SK-N-SH (cell line): ENCODE results near the gene AHNAK. TPM values are rescaled to one million over a fixed set of nuclear protein-coding genes. Genes with fewer than 3 reads are reported as not detected.

Source experiments
- CTCF ChIA-PET: fragments of 300-600, 350-600 bp; formaldehyde crosslinking; extraction: SDS; loops from one replicate; lab custom pipeline; 2021; lab: Yijun Ruan, JAX
- POLR2A ChIA-PET: fragments of 350-600 bp; sonication (Branson Sonifier 250); formaldehyde crosslinking; extraction: SDS; loops from one replicate; lab custom pipeline; 2020; ENCODE audit warnings: antibody characterized with exemption, inconsistent platforms; lab: Yijun Ruan, JAX
- DNase-seq: peaks from one replicate; pipeline ENCODE4 v3.0.0; 2012
- H2AFZ ChIP-seq: fragments of 200-600 bp; sonication (generic); 2 replicates; pipeline ENCODE4 v1.8.1; 2016; ENCODE audit warnings: antibody characterized with exemption, mild to moderate bottlenecking, low read depth
- H3F3A ChIP-seq: fragments of 200-600 bp; sonication (generic); replicated peaks from 2 replicates; pipeline ENCODE3; 2016; ENCODE audit warnings: antibody characterized with exemption, mild to moderate bottlenecking; ENCODE audit not compliant: insufficient read depth
- H3K27ac ChIP-seq, 2 experiments: fragments of 200-500 bp in 1 of 2; fragments of 200-600 bp in 1 of 2; sonication (Bioruptor generic) in 1 of 2; sonication (generic), shearing (Covaris generic) in 1 of 2; 2 replicates each; pipeline versions ENCODE4 v1.5.1 to v1.6.1; 2014 to 2016; ENCODE audit warnings: low read depth in 2 of 2, inconsistent platforms in 1 of 2, low read length in 1 of 2, mild to moderate bottlenecking in 1 of 2, mixed read lengths in 1 of 2
- H3K27me3 ChIP-seq: fragments of 200-600 bp; sonication (generic), shearing (Covaris generic); 2 replicates; pipeline ENCODE4 v1.6.1; 2016; ENCODE audit warnings: mixed run types; ENCODE audit not compliant: insufficient read depth
- H3K36me3 ChIP-seq, 2 experiments: fragments of 200-500 bp in 1 of 2; fragments of 200-600 bp in 1 of 2; sonication (Bioruptor generic) in 1 of 2; sonication (generic) in 1 of 2; replicated peaks in 1 of 2; 2 replicates each; pipeline versions ENCODE3 to v1.5.1; 2014 to 2016; ENCODE audit warnings: low read length in 1 of 2, mild to moderate bottlenecking in 1 of 2; ENCODE audit not compliant: insufficient read depth in 2 of 2, control insufficient read depth in 1 of 2
- H3K4me1 ChIP-seq, 2 experiments: fragments of 200-500 bp in 1 of 2; fragments of 200-600 bp in 1 of 2; sonication (Bioruptor generic) in 1 of 2; sonication (generic), shearing (Covaris generic) in 1 of 2; 2 replicates each; pipeline versions ENCODE4 v1.5.1 to v1.6.1; 2014 to 2016; ENCODE audit warnings: low read depth in 1 of 2, low read length in 1 of 2, mixed run types in 1 of 2; ENCODE audit not compliant: insufficient read depth in 2 of 2, control insufficient read depth in 1 of 2
- H3K4me2 ChIP-seq: fragments of 200-600 bp; sonication (generic), shearing (Covaris generic); 2 replicates; pipeline ENCODE4 v1.6.1; 2017; ENCODE audit warnings: mixed run types
- H3K4me3 ChIP-seq, 2 experiments: fragments of 200-500 bp in 1 of 2; fragments of 200-600 bp in 1 of 2; sonication (Bioruptor generic) in 1 of 2; sonication (generic), shearing (Covaris generic) in 1 of 2; 2 replicates each; pipeline versions ENCODE4 v1.5.1 to v1.8.1; 2014 to 2016; ENCODE audit warnings: low read depth in 2 of 2, inconsistent platforms in 1 of 2, low read length in 1 of 2, mild to moderate bottlenecking in 1 of 2, mixed read lengths in 1 of 2, moderate library complexity in 1 of 2
- H3K79me2 ChIP-seq: fragments of 200-600 bp; sonication (generic); 2 replicates; pipeline ENCODE4 v1.8.1; 2017; ENCODE audit warnings: mild to moderate bottlenecking; ENCODE audit not compliant: insufficient read depth
- H3K9ac ChIP-seq: fragments of 200-600 bp; sonication (generic); 2 replicates; pipeline ENCODE4 v1.6.1; 2017; ENCODE audit warnings: mixed run types
- H3K9me2 ChIP-seq: fragments of 200-600 bp; sonication (generic); 2 replicates; pipeline ENCODE4 v1.6.1; 2017; ENCODE audit warnings: mixed run types
- H3K9me3 ChIP-seq: fragments of 200-600 bp; sonication (generic); 2 replicates; pipeline ENCODE4 v1.6.1; 2017; ENCODE audit warnings: mixed run types, mild to moderate bottlenecking, moderate library complexity
- H4K20me1 ChIP-seq: fragments of 200-600 bp; sonication (generic); 2 replicates; pipeline ENCODE4 v1.6.1; 2017; ENCODE audit warnings: mild to moderate bottlenecking, mixed run types; ENCODE audit not compliant: insufficient read depth
- EP300 ChIP-seq, 2 experiments: IDR thresholded peaks; 2 replicates each; pipeline versions ENCODE4 v1.4.0 to v1.6.1; 2012; ENCODE audit warnings: borderline replicate concordance in 1 of 2, low read depth in 1 of 2, low read length in 1 of 2
- FOSL2 ChIP-seq: IDR thresholded peaks from 2 replicates; pipeline ENCODE4 v1.4.0; 2012; ENCODE audit warnings: low read depth, mild to moderate bottlenecking, moderate library complexity, borderline replicate concordance
- FOXJ3 ChIP-seq: sonication (generic); formaldehyde crosslinking; IDR thresholded peaks from 2 replicates; pipeline ENCODE4 v1.5.1; 2020; ENCODE audit warnings: mild to moderate bottlenecking, missing genetic modification reagents
- GABPA ChIP-seq: IDR thresholded peaks from 2 replicates; pipeline ENCODE4 v1.4.0; 2012; ENCODE audit warnings: low read depth, mild to moderate bottlenecking
- GATA2 ChIP-seq: sonication (generic); formaldehyde crosslinking; IDR thresholded peaks from 2 replicates; pipeline ENCODE4 v1.5.0; 2020; ENCODE audit warnings: mild to moderate bottlenecking, missing genetic modification reagents
- NFIC ChIP-seq: IDR thresholded peaks from 2 replicates; pipeline ENCODE4 v1.4.0; 2012; ENCODE audit warnings: borderline replicate concordance
- NRF1 ChIP-seq: IDR thresholded peaks from 2 replicates; pipeline ENCODE4 v1.6.1; 2012; ENCODE audit warnings: low read depth, mild to moderate bottlenecking, low read length
- POLR2AphosphoS5 ChIP-seq: IDR thresholded peaks from 2 replicates; pipeline ENCODE4 v1.6.1; 2012; ENCODE audit warnings: low read depth, low read length
- RAD21 ChIP-seq: IDR thresholded peaks from 2 replicates; pipeline ENCODE4 v1.6.1; 2012; ENCODE audit warnings: mild to moderate bottlenecking, low read length
- RCOR1 ChIP-seq: fragments of 150-350 bp; IDR thresholded peaks from 2 replicates; pipeline ENCODE4 v1.6.1; 2017; ENCODE audit warnings: antibody characterized with exemption, low read length
- RFX5 ChIP-seq: IDR thresholded peaks from 2 replicates; pipeline ENCODE4 v1.6.1; 2012; ENCODE audit warnings: mild to moderate bottlenecking, improper control_type of control experiment, low read length
- RXRA ChIP-seq: IDR thresholded peaks from 2 replicates; pipeline ENCODE4 v1.4.0; 2012; ENCODE audit warnings: low read depth, mild to moderate bottlenecking, borderline replicate concordance
- SIN3A ChIP-seq: IDR thresholded peaks from 2 replicates; pipeline ENCODE4 v1.6.1; 2012; ENCODE audit warnings: low read depth, mild to moderate bottlenecking, low read length, moderate library complexity, borderline replicate concordance
- TCF12 ChIP-seq: IDR thresholded peaks from 2 replicates; pipeline ENCODE4 v1.4.0; 2012
- TEAD4 ChIP-seq: IDR thresholded peaks from 2 replicates; pipeline ENCODE4 v1.4.0; 2012; ENCODE audit warnings: mild to moderate bottlenecking, borderline replicate concordance; ENCODE audit not compliant: insufficient read depth
- WGBS: methylation state at CpG from one replicate; pipeline ENCODE4 v1.1.6; 2017; ENCODE audit warnings: low lambda C conversion rate; 5-methylcytosine and 5-hydroxymethylcytosine counted together
- polyA plus RNA-seq, 3 experiments: library from polyadenylated mRNA; depleted of rRNA; stranded (reverse); fragments of >200 nt; gene quantifications; 2 replicates each; pipeline ENCODE4 v1.2.3, GENCODE V29; 2012
- TF ChIP-seq, protein P1 (sequence below): IDR thresholded peaks from 2 replicates; pipeline ENCODE4 v1.4.0; 2012; ENCODE audit warnings: low read depth
- TF ChIP-seq, protein P2 (sequence below): IDR thresholded peaks from 2 replicates; pipeline ENCODE4 v1.4.0; 2012; ENCODE audit warnings: low read depth, borderline replicate concordance
- TF ChIP-seq, protein P3 (sequence below): fragments of 150-350 bp; IDR thresholded peaks from 2 replicates; pipeline ENCODE4 v1.6.1; 2017; ENCODE audit warnings: antibody characterized with exemption, low read length, low read depth, borderline replicate concordance
- TF ChIP-seq, protein P4 (sequence below): fragments of 200-600 bp; sonication (generic); IDR thresholded peaks from 2 replicates; pipeline ENCODE4 v1.6.1; 2017; ENCODE audit warnings: antibody characterized with exemption, mild to moderate bottlenecking, moderate library complexity
- TF ChIP-seq, protein P5 (sequence below): IDR thresholded peaks from 2 replicates; pipeline ENCODE4; 2012
- TF ChIP-seq, protein P6 (sequence below): fragments of 150-350 bp; IDR thresholded peaks from 2 replicates; pipeline ENCODE4 v1.6.1; 2016; ENCODE audit warnings: mild to moderate bottlenecking, low read depth, low read length

Gene AHNAK
- polyA plus RNA-seq, 1 of the 3 experiments (the other 2 are of a cell fraction) = 57.8 TPM

DNA sequence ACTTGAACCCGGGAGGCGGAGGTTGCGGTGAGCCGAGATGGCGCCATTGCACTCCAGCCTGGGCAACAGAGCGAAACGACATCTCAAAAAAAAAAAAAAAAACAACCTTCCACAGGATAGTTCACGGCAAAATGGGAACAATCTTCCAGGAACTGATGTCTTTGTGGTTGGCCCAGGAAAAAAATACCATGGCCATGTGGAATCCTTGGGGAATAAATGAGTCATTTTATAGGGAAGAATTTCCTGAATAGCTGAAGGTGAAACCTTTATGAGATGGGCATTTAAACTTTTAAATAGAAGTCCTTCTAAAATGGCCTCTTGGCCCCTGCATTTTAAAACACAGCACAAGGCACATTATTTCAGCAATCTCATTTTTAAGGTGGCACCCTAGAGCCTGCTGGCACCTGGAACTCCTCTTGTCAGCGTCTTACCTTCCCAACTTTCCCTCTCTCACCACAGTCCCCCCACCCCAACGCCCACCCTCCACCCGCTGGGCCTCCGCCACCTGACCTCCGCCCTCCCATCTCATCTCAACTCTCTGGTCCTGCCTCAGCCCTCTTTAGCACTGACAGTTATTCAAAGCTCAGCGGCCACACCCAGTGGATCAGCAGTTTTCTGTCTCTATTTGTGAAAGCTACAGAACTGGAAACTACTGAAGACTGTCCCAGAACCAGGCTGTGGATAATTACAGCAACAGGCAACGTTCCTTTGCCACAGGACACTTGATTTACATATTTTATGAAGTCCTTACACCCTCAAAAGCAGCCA is 84.7 kb downstream of the AHNAK start:
- Histone ChIP-seq H3K4me3 (no peak overlapping the region), H3K4me1 (peaks cover 4 to 9% of the 10 kb centered on the region in 2 experiments; a peak in 3 of 4 replicates), H2AFZ (no peak overlapping the region; the same call in 1 of the 2 replicates), H3K9ac (no peak overlapping the region), H4K20me1 (no peaks in the 10 kb centered on the region), H3K9me2 (no peaks in the 10 kb centered on the region), H3K27me3 (no peaks in the 10 kb centered on the region), H3K36me3 (no peaks in the 10 kb centered on the region), H3K27ac (peak overlapping the region in 1 of 2 experiments; percentile 35; a peak in 2 of 4 replicates), H3K79me2 (no peaks in the 10 kb centered on the region), H3F3A (peaks cover 5% of the 10 kb centered on the region), H3K9me3 (no peaks in the 10 kb centered on the region), H3K4me2 (no peak overlapping the region)
- no peak for DNase-seq
- ChIA-PET CTCF (interaction anchor here (0.6 to 2.8 kb wide), 4 partner anchors 11 to 111 kb away, joined by 3 to 15 read pairs (median 3); no protein-coding TSS in a partner anchor), POLR2A (no interaction called here)
- WGBS = 87% methylated on average over 15 of the region's 15 CpGs
- TF ChIP-seq NFIC (no peak), SIN3A (no peak), POLR2AphosphoS5 (no peak), RAD21 (no peak), EP300 (IDR thresholded peaks at IDR 0.05; ENCODE audit: borderline replicate concordance in 1 of 2, low read depth in 1 of 2, low read length in 1 of 2) (no peak; a peak in 1 of 4 replicates), RXRA (no peak), TEAD4 (no peak), GABPA (no peak), RCOR1 (no peak), FOSL2 (peak; percentile 44; the same call in 1 of the 2 replicates), TCF12 (peak; percentile 39; the same call in 1 of the 2 replicates), RFX5 (no peak), GATA2 (CRISPR knock-in tag) (no peak), NRF1 (no peak), FOXJ3 (no peak)
- TF ChIP-seq, protein P1, sequence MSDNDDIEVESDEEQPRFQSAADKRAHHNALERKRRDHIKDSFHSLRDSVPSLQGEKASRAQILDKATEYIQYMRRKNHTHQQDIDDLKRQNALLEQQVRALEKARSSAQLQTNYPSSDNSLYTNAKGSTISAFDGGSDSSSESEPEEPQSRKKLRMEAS = no peak
- TF ChIP-seq, protein P2, sequence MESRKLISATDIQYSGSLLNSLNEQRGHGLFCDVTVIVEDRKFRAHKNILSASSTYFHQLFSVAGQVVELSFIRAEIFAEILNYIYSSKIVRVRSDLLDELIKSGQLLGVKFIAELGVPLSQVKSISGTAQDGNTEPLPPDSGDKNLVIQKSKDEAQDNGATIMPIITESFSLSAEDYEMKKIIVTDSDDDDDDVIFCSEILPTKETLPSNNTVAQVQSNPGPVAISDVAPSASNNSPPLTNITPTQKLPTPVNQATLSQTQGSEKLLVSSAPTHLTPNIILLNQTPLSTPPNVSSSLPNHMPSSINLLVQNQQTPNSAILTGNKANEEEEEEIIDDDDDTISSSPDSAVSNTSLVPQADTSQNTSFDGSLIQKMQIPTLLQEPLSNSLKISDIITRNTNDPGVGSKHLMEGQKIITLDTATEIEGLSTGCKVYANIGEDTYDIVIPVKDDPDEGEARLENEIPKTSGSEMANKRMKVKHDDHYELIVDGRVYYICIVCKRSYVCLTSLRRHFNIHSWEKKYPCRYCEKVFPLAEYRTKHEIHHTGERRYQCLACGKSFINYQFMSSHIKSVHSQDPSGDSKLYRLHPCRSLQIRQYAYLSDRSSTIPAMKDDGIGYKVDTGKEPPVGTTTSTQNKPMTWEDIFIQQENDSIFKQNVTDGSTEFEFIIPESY = no peak
- TF ChIP-seq, protein P3, sequence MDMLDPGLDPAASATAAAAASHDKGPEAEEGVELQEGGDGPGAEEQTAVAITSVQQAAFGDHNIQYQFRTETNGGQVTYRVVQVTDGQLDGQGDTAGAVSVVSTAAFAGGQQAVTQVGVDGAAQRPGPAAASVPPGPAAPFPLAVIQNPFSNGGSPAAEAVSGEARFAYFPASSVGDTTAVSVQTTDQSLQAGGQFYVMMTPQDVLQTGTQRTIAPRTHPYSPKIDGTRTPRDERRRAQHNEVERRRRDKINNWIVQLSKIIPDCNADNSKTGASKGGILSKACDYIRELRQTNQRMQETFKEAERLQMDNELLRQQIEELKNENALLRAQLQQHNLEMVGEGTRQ = no peak
- TF ChIP-seq, protein P4, sequence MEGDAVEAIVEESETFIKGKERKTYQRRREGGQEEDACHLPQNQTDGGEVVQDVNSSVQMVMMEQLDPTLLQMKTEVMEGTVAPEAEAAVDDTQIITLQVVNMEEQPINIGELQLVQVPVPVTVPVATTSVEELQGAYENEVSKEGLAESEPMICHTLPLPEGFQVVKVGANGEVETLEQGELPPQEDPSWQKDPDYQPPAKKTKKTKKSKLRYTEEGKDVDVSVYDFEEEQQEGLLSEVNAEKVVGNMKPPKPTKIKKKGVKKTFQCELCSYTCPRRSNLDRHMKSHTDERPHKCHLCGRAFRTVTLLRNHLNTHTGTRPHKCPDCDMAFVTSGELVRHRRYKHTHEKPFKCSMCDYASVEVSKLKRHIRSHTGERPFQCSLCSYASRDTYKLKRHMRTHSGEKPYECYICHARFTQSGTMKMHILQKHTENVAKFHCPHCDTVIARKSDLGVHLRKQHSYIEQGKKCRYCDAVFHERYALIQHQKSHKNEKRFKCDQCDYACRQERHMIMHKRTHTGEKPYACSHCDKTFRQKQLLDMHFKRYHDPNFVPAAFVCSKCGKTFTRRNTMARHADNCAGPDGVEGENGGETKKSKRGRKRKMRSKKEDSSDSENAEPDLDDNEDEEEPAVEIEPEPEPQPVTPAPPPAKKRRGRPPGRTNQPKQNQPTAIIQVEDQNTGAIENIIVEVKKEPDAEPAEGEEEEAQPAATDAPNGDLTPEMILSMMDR = no peak
- TF ChIP-seq, protein P5, sequence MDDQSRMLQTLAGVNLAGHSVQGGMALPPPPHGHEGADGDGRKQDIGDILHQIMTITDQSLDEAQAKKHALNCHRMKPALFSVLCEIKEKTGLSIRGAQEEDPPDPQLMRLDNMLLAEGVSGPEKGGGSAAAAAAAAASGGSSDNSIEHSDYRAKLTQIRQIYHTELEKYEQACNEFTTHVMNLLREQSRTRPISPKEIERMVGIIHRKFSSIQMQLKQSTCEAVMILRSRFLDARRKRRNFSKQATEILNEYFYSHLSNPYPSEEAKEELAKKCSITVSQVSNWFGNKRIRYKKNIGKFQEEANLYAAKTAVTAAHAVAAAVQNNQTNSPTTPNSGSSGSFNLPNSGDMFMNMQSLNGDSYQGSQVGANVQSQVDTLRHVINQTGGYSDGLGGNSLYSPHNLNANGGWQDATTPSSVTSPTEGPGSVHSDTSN = no peak
- TF ChIP-seq, protein P6, sequence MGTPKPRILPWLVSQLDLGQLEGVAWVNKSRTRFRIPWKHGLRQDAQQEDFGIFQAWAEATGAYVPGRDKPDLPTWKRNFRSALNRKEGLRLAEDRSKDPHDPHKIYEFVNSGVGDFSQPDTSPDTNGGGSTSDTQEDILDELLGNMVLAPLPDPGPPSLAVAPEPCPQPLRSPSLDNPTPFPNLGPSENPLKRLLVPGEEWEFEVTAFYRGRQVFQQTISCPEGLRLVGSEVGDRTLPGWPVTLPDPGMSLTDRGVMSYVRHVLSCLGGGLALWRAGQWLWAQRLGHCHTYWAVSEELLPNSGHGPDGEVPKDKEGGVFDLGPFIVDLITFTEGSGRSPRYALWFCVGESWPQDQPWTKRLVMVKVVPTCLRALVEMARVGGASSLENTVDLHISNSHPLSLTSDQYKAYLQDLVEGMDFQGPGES = no peak
